Hippocampal formation (tissue), 2 donors: ENCODE results near the gene GMDS.
"Not testable (repeated sequence)": the region's sequence is repeated elsewhere in the genome, so short reads cannot be mapped to it uniquely, and the experiment has no call there.

Source experiments
- DNase-seq, 2 donors: peaks; one replicate each; lab custom pipeline; 2025; lab: John Stamatoyannopoulos, UW

The GMDS gene

DNA sequence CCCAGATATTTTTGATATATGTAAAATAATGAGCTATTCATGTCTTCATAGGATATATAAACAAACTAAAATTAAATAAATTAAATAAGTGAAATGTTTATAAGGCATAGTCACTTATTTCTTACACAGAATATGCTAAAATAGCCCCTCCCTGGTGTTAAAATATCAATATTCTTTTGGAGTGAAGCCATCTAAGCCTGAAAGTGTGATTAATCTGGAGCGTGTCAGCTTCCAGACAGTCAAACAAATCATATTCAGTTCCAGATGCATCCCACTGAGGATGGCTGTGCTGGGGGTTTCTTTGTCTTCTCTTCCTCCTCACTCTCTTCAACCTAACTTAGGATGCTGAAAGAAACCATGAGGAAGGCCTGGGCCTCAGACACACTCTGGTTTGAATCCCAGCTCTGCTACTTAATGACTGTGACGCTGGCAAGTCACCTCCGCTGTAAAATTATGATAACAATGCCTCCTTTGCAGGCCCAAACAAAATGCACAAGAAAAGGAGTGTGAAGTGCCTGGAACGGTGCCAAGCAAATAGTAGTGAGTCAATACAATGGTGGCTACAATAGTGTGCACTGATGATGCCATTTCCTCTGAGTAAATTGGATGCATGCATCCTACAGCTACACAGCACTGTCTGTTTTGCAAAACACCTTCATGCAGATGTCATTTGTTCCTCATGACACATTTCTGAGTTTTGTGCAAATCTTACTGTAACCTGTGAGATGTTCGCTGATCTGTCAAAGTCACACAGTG, 474.3 kb downstream of the GMDS start:
- no peak for DNase-seq

DNA sequence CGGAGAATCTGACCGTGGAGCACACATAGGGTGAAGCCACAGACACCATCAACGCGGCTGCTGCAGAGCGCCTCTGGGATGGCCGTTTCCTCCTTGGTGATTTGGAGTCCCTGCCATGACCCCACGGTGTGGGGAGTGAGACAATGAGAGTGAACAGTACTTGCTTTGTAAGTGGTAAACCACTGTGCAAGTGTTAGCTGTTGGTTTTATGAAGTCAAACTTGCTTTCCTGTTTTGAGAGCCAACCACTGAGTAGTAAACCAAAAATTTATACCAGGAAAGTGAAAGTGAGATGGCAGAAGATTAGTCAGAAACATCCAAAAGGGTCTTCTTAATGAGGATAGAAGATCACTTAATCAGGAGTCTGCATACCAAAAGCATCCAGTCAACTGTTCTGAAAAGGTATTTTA, 475.0 kb downstream of the GMDS start:
- no peak for DNase-seq

DNA sequence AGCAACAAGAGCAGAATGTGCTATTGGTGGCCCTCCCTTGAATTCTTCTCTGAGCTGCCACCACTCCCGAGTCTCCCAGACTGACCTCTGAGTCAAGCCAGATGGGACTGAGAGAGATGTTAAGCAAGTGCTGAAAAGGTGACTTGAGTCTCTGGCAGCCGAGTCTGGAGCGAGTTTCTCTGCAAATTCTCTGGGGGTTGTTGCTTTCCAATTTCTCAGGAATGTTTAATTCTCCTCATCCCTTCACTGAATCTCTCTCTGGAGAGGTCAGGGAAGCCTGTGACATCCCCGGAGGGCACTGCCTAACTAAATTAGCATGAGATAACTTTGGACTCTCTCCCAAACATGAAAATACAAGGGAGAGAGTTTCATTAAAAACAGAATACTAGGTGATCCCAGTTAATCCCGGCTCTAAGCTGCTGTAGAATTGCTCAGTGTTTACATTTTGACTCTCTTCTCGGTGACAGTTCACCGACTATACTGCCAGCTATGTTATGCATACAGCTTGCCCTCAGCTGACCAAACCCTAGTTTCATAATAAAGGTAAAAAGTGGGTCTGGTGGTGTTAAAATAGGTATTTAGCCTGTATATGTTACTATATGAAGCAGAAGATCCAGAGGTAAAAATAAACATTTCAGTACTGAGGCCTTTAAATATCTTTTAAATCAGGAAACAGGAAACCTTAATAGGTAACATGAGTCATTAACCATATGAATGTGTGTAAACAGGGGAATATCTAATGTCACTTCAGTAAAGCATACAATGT, 477.7 kb downstream of the GMDS start:
- no peak for DNase-seq

DNA sequence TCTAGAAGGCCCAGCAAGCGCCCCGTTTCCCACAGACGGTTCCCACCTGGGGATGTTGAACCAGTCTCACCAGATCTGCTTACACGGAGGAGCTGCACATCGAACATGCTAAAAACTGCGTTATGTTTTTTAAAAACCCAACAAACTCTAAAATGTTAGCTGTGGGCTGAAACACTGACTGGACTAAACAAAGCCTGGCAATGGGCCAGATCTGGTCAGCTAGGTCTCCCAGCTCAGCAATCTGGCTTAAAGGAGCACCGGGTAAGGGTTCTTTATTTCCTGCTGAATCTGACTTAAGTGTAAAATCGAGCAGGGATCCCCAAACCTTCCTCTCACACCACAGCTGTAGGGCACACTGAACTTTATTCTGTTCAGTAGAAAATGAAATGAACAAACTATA, 478.8 kb downstream of the GMDS start:
- no peak for DNase-seq

DNA sequence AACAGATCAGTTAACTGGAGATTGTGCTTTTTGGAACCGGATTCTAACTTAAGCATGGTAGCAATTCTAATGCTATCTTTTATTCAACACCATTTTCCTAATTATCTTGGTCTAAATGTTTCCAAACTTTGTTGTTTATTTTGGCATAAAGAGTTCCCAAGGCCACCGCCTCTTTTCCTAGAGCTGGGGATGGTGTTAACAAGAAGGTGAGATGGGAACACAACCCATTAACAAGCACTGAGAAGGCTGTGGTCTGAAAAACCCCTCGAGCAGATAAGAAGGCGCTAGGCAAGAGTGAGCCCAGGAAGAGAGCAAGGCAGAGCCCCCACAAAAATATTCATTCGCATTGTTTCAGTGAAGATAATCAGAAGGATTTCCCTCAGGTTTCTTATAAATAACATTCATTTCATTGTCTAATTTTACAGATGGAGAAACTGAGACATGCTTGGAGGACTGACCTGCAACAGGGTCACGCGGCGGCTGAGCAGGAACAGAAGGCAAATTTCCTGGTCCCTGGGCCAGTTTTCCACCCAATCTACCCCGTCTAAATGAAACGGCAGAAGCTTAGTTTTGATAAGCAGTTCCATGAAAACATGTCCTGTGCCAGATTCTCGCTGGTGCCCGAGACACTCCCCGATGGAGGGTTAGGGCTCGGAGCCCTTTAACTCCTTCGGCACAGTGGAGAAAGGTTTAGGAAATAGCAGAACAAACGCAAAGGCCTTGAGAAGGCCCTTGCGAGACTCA, 480.1 kb downstream of the GMDS start:
- no peak for DNase-seq

DNA sequence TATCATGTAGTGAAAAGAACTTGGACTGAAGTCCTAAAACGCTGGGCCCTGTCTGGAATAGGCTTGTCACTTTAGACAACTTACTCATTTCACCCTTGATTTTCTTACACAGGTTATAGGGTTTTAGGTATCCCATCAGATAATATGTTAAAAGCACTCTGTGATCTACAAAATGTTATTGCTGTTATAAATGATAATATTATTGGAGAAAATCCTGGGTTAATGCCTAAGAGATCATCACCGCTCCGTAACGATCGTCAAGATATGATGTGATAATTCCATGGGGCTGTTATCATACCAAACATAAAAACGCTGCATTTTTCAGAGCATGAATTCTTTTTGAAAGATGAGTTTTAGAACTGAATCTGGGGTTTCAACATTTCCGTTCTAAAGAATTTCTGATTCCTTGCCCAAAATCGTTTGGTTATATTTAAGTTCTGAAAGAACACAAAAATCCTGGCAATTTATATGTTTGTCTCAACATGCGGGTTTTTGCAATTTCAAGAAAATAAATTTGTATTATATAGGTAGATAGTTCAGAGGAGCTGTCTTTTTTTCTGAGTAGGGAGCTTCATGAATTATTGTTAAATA, 480.9 kb downstream of the GMDS start:
- DNase-seq, result no peak

DNA sequence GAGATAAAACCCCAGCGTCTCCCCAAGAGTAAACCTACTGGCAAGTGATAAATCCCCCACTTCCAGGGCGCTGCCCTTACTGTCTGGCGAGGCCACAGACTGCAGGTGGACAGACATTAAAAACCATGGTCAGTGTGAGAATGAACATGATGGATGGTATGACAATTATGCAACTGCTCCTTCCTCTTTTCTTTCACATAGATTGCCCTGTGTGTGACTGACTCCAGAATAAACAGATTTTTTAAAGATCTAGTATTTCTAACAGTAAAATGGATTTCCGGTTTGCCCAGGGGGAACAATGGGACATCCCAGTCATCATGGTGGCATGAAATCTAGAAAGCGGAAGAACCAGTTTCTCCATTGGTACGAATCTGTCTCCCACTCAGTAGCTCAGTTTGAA, 482.0 kb downstream of the GMDS start:
- DNase-seq, result no peak

DNA sequence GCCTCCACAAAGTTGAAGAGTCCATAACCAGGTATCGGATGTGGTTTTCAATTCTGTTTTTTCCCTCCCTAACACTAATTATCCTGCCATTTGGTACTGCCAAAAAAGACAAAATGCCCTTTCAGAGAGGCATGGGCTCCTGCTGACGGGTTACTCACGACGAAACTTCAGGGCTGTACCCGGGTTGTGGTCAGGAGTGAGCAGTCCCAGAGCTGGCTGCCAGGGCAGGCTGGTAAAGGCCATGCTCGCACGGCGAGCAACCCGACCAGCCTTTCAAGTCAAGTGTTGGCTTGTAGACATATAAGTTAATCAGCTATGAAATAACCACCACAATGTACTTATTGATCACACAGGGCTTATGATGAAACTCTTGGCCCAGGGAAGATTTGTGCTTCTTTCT, 483.2 kb downstream of the GMDS start:
- no peak for DNase-seq

DNA sequence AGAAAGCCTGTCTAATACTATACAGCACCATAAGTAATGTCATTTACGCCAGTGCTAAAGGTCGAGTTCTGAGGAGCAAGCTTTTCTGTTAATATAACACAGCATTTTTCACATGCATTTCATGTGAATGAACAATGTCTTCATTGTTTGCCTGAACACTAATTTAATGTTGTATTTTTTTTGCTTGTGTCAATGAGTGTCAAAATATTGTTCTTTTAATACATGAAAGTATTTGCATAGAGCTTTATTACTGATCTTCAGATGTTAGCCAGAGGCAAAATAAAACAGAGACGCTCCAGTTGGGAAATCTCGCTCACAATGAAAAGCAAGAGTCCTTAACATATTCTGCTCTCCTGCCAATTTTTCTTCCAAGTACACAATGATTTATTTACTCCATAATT, 483.9 kb downstream of the GMDS start:
- DNase-seq, result no peak

DNA sequence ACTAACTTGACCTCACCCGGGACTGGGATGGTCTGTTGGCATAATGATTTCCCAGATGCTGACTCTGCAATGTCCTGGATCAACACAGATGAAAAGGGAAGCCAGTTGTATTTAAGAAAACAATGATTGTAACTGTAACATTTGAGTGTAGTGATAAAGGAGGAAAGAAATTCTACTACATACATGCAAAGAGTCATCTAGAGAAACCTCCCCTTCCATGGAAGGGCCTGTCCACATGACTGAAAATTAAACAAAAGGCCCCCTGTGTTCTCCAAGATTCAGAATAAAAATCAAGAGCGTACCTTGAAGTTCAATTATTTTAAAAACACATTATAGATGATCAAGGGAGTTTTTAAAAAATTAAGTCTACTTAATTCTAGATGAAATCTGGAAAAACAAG, 484.5 kb downstream of the GMDS start:
- DNase-seq, result no peak

DNA sequence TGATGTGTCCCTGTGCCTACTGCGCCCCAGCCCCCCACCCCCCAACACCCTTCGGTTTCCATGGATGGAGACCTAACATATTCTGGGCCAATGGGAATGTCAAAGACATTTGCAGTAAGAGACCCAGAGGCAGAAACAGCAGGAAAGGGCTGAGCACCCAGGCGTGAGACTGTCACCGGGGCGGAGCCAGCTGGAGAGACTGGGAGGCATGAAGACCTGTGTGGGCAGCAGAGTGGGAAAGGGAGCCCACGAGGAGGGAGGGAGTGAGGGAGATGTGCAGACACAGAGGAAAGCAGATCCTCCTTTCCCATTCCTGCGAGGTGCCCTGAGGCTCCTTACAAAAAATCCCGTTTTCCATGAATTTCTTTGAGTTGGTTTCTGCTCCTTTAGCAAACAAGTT, 485.5 kb downstream of the GMDS start:
- no peak for DNase-seq

DNA sequence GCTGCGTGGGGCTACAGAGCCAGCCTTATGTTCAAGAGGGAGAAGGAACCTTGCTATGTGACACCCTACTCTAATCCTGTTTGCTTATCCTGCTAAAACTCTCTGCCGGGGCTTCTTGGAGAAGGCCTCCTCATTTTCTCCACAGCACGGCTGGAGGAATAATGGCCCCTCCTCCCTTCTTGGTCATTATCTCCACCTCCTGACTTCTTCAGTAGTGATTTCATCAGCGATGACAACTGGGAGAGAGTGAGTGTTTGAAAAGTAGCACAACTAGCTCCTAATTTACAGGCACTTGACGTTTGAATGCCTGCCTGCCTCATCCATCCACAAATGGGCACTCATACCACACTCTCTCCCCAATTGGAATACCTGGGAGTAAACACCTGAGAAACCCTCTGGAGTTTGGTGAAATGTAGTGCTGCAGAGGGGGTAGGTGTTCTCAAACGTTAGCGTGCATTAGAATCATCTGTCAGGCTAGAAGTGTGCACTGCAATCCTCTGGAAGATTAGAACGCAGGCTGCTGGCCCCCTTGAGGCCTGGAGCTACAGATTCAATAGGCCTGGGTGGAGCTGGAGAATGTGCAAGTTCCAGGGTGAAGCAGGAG, 487.2 kb downstream of the GMDS start:
- DNase-seq, result no peak

DNA sequence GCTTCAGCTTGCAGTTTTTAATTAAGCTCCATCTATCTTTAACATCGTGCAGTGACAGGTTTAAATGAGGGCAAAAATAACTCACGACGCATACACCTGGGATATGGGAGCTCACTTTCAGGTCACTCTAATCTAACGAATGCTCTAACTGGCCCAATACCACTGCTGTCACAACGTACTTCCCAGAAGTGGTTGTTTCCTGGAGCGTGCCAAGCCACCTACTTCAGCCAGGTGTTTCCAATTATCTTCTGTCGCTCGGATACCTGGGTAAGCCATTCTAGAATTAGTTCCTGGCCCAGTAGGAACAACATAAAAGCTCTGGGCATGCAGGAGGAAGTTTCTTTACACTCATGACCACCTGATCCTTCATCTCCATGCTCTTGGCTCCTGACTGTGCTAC, 488.3 kb downstream of the GMDS start:
- DNase-seq, result no peak

DNA sequence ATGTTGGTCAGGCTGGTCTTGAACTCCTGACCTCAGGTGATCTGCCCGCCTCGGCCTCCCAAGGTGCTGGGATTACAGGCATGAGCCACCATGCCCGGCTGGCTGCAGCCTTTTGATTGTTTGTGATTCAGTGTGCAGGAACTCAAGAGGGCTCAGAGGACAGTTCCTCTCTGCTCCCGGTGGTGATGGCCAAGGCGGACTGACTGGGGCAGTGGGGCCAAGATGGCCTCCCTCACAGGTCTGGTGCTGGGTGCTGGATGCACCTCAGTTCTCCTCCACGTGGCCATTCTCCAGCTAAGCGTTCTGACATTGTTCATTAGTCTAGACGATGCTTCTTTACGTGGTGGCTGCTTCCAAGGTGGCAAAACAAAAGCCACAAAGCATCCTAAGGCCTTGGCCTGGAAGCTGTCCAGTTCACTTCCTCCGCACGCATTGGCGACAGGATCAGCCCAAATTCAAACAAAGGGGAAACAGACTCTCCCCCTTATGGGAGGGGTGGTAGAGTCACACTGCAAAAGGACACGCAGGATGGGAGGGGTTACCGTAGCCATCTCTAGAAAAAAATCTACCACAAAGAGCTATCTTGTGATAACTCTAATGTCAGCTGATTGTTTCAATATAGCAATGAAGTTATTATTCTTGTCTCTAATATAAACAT, 488.8 kb downstream of the GMDS start:
- DNase-seq, result no peak

DNA sequence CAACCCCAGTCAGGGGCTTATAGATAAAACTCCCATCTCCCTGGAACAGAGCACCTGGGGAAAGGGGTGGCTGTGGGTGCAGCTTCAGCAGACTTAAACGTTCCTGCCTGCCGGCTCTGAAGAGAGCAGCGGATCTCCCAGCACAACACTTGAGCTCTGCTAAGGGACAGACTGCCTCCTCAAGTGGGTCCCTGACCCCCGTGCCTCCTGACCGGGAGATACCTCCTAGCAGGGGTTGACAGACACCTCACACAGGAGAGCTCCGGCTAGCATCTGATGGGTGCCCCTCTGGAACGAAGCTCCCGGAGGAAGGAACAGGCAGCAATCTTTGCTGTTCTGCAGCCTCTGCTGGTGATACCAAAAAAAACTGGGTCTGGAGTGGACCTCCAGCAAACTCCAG, 494.3 kb downstream of the GMDS start:
- not testable (repeated sequence) for DNase-seq

DNA sequence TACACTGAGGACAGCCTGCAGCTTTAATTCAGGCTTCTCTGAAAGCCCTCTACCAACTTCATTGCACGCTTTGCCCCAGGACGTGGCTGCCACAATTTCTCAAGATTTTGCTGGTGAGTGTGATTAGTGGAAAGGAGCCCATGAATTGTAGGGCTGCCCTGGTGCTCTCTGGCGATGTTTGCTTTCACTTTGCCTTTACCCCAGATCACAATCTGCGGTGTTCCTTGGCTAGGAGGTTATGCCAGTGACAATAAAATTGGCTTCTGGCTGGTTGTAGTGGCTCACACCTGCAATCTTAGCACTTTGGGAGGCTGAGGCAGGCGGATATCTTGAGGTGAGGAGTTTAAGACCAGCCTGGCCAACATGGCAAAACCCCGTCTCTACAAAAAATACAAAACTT, 496.4 kb downstream of the GMDS start:
- no peak for DNase-seq

DNA sequence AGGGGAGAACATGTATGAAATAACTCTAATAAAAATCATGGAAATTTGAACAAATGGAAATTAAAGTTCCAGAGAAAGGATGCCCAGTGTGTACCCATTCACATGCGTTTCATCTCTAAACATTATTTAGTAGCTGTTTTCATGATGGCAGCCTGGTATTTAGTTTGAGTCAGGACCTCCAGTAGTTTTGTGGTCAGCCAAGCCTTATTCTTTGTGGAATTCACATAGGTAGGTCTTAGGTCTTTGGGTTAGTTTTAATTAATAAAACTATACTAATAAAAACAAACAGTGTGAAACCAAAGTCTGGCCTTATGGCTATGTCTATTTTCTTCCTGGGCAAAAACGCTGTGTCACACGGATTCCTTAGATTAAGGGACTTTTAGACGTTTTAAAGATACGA, 497.9 kb downstream of the GMDS start:
- no peak for DNase-seq

DNA sequence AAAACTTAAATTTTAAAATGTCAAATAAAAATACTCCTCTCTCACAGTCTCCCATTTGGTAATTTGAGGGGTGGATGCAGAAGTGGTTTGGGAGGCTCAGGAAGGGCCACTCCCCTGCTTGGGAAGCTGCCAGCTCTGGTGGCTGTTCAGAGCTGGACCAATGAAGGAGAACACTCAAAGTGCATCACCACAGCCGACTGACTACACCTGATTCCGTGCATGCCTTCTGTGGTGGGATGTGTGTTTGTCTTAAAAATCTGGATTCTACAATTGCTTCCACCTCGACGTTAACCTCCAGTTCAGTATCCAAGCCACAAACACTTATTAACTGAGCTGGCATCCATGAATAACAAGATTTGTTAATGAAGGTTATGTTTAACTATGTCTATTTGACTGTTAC, 498.4 kb downstream of the GMDS start:
- DNase-seq, result no peak

DNA sequence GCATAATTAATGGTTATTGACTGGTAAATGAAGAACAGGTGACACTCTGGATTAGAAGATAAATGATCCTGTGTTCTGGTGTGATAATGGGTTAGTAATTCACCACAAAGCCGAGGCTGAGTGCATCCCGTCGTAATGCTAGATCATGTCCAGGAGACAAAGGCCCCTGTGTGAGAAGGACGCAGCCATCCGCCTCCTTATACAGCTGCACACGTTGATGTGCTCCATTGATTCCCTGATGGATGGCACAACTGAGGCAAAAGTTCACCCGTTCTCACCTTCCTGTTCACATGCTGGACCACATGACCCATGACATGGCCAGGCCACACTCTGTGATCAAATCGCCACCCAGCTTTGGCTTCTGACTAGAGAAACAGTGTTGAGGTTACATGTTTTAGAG, 499.6 kb downstream of the GMDS start:
- no peak for DNase-seq

DNA sequence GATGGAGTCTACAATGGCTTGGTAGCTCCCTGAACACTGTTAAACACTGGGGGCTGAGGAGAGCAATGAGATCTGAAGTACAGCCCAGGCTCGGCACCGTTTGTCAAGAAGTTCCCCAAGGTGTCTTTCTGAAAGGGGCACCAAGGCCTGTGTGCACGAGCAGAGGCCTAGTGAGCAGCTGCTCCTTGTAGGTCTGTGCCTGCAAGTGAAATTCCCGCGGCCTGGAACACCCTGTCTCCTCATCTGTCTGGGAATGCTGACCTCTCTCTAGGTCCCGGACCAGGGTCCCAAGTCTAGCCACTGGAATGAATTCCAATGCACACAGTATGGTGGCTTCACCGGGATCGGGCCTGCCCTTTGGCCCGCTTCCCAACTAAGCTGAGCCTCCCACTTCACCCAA, 500.9 kb downstream of the GMDS start:
- no peak for DNase-seq

DNA sequence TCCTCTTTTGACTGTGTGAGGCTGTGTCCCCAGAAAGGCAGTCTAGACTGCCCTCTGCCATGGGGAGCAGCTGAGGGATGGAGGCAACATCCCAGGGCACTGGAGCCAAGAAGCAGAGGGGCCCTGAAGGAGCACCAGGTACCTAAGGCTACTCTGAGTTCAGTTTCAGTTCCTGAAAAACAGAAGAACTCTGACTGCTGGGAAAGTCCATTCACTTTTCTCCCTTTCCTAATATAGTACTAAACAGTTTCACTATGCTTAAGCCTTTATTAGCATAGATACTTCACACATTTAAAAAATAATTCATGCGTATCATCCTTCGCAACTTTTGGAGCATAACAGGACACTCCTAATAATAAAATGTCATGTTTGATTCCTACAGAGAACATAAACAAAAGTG, 505.7 kb downstream of the GMDS start:
- DNase-seq, result no peak

DNA sequence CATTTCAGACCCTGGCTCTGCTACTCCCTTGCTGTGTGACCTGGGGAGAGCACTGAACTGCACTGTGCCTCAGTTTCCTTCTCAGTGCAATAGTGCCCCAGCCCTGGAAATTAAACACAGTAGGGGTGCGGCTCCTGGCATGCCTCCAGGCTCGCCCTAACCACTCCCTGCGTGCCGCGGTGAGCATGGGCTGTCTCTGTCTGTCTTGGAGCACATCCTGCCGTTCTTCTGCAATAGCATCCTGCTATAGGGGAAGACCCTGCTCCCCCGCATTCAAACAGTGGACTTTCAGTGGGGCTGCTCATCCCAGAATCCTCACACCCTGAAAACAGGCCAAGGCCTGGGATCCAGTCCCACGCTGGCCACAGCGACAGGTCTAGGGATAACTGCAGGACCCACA, 506.2 kb downstream of the GMDS start:
- no peak for DNase-seq
